Measurements from ENCODE around the gene SRSF4.
"Not testable (repeated sequence)": the region's sequence is repeated elsewhere in the genome, so short reads cannot be mapped to it uniquely, and the experiment has no call there.

SRSF4 gene

GRCh38 chr1:29223521-29223920, 41.8 kb upstream of the SRSF4 start:
- no peak overlapping the region for H3K4me3 ChIP-seq (ENCODE audit: low read length)
- no peak for DNase-seq (ENCODE audit: low read depth)
- TF ChIP-seq CTCF (conservative IDR thresholded peaks at IDR 0.05; ENCODE audit: low read depth, low read length), result no peak

GRCh38 chr1:29222686-29223085, 41.0 kb upstream of the SRSF4 start:
- no peak overlapping the region for H3K4me3 ChIP-seq (ENCODE audit: low read length)
- no peak for DNase-seq (ENCODE audit: low read depth)
- TF ChIP-seq CTCF (conservative IDR thresholded peaks at IDR 0.05; ENCODE audit: low read depth, low read length), result no peak

GRCh38 chr1:29222260-29222659, 40.6 kb upstream of the SRSF4 start:
- not testable (repeated sequence) for DNase-seq (ENCODE audit: low read depth); H3K4me3 ChIP-seq (ENCODE audit: low read length)

DNA sequence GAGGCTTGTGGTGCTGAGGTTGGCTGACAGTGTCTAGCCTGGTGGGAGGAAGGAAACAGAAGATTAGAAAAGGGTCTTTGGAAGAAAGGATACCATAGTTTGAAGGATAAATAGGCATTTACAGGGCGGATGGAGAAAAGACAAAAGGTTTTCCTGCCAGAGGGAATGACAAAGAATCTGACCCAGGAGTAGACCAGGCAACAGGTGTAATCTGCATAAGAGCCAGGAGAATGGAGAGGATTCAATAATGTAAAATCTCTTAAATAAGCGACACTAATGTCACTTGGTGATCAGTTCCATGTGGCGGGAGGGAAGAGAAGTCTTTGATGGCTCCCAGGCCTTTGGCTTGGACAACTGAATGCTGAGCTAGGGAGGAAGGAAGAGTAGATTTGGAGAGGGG, 39.6 kb upstream of the SRSF4 start:
- no peak for TF ChIP-seq CTCF (conservative IDR thresholded peaks at IDR 0.05; ENCODE audit: low read depth, low read length)

DNA sequence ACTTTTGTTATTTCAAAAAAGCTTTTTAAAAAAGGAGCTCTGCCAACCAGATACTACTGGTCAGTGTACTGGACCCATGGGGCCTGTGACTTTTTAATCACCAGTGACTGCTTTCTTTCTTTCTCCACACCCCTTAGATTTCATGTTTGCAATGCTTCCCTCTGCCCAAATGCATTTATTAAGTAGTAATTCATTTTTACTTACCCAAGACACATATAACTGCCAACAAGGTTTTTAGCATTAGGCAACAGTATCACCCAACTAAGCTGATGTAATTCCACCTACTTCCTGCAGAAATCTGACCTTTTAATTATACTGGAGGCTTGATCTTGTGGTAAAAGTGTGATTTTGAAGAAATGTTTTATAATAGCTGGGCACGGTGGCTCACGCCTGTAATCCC, 36.5 kb upstream of the SRSF4 start:
- DNase-seq (ENCODE audit: low read depth), result no peak
- TF ChIP-seq CTCF (conservative IDR thresholded peaks at IDR 0.05; ENCODE audit: low read depth, low read length), result no peak
- H3K4me3 ChIP-seq (ENCODE audit: low read length), result no peak overlapping the region

More for the DNA sequence above, 39.6 kb upstream of the SRSF4 start:
- DNase-seq (ENCODE audit: low read depth), result no peak
- H3K4me3 ChIP-seq (ENCODE audit: low read length), result no peak overlapping the region

DNA sequence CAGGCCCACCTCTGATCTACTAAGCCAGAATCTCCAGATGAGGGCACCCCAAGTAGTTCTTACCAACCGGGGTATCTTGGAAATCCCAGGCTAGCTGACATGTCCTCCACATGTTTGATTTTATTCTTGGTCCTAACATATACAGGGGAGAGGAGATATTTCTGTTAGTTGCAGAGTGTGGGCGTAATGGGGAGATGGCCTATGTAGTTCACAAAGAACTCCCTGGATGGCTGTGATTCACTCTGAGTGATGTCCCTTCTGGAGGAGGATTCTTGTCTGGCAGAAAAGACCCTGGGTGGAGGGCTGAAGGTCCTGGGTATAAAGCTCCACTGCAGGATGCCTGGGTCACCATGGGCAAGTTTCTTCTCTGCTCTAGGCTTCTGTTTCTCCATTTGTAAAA, 35.9 kb upstream of the SRSF4 start:
- no peak for TF ChIP-seq CTCF (conservative IDR thresholded peaks at IDR 0.05; ENCODE audit: low read depth, low read length)
- no peak overlapping the region for H3K4me3 ChIP-seq (ENCODE audit: low read length)
- DNase-seq (ENCODE audit: low read depth), result no peak

DNA sequence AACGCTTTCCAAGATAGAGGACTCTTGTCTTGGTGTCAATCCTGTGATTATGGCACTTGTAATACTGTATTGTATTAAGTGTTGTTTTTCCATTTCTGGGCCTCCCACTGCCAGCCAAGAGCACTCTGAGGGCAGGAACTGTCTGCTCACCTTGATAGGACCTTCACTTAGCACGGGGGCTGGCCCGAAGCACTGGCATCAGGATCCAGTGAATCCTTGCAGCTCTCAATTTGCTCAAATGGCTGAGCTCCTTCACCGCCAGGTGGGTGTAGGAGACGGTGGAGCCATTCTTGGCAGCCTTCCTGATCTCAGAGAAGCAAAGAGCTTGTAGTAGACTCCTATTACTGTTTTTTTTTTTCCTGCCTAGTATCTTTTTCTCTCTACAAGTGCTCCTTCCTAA, 31.4 kb upstream of the SRSF4 start:
- no peak overlapping the region for H3K4me3 ChIP-seq (ENCODE audit: low read length)
- no peak for TF ChIP-seq CTCF (conservative IDR thresholded peaks at IDR 0.05; ENCODE audit: low read depth, low read length)
- DNase-seq (ENCODE audit: low read depth), result no peak
